GM19193 (cell line): ENCODE data around the gene REL.

Experiments used
- POLR2A ChIP-seq: IDR thresholded peaks from 4 replicates; pipeline ENCODE4 v1.6.1; 2011; ENCODE audit not compliant: insufficient read depth, insufficient read length; ENCODE audit errors: extremely low read depth

REL gene

DNA sequence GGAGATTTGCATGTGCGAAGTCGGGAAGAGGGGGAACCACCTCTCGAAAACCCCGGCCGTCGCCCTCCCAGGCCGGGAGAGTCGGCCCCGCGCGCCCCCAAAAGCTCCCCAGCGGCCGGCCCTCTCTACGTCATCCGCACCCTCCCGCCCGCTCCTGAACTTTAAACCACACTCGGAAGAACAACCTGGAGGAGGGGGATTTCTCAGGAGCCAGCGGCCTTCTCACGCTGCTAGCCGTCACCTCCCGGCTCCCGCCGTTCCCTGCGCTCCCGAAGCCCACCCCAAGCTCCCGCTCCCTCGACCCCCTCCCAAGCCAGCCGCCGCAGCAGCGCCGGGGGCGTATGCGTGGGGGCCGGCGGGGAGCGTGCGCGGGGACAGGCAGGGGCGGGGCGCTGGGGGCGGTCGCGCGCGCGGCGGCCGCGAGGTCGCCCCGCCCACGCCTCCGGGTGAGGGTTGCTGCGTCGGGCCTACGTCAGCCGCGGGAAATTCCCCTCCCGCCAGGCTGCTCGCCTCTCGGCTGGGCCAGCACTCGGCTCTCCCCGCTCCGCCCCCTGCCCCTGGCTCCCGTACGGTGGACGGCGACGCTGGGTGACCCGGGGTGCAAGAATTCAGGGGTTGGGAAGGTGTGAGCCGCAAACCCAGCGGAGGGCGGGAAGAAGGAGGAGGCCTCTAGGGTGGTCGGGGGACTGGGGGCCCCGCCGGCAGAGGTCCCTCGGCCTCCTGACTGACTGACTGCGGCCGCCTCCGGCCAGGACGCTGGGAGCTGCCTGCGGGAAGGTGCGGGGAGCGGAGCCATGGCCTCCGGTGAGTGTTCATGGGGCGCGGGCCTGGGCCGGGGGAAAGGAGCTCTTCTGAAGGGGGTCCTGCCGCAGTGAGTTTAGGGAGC, at the start of gene REL:
REL (plus strand) TSS at position 528 of the 886 bp plus-strand sequence; CDS start at position 795, 267 bp downstream.
- TF ChIP-seq POLR2A = peak; percentile 77

DNA sequence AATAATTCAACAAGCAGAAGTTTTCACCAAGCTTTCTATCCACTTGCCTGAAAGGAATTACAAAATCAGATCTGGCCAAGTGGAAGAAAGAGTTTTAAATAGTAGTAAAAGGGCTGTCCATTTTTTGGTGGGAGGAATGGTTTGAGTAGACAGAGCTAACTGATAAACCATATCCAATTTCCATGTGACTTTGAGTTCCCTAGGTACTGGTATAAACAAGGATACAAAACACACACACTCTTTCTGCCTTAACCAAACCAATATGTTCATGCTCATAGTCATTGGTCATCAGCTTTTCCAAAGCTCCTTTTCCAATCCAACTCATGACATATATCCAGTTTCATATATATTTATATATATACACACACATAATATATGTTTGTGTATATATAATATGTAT, 49.5 kb upstream of the REL start:
- no peak for TF ChIP-seq POLR2A

DNA sequence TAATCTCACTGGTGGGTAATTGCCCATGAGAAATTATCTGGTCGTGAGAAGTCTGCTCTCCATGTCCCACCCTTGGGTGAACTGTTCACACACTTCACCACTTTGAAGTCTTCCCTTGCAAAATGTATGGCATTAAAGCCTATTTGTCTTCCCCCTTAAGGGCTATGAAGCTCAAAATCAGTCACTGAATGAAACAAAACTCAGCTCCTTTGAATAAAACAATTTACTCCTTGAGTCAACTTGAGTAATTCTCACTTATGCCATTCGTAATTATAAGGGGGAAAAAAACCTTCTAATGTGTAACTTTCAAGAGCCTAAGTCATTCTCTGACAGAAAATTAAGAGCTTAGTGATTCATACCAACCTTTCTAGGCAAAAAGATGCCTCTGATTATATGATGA, 48.8 kb upstream of the REL start:
- no peak for TF ChIP-seq POLR2A

DNA sequence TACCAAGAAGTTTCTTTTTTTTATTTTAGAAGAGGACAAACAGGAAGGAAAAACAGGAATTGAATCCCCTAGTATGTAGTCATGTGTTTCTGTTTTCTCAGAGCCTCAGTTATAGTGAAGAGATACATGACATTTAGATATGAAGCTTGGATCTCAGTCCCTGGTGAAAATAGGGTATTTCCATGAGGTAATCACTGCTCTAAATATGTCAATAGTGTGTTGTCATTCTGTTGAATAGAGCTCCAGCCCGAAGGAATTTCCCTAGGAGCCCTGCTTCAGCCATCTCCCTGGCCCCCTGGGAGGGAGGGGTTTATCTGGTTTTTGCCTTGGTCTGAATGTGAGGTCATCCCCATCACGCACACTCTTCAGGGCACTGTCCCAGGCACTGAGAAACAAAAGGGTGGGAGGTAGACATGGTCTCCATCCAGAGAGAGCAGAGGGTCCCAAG, 47.1 kb upstream of the REL start:
- TF ChIP-seq POLR2A = no peak

DNA sequence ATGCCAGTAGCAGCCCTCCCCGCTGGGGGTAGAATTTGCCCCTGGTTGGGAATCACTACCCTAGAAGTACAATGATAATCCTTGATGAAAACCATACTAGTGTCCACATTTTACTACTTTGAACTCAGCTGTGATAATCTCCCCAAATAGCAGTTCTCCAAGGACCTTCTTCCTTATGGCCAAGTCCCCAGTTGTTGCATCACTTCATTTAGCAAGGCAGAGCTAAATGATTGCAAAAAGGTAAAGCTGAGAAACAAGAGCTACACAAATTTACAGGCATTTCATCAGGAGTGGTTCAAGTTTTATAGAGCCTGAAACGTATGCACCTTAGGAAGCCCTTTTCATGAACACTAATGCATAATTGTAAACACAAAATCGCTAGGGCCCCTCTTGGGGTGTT, 44.9 kb upstream of the REL start:
- no peak for TF ChIP-seq POLR2A

DNA sequence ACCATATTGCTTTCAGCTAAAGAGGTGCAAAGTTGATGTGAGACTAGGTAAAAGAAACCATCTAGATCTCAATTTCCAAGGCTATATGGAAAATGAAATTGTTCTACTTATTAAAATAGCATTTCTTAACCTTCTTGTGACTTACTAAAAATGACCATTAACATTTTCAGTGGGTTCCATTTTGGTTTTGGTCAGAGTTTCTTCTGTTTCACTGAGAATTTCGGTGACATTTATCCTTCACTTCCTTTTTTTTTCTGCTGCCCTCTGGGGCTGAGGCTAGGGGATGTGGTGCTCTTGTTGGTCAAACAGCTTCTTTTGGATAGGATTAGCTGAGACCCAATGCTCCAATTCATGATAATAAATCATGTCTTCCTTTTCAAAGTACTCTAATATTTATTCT, 44.3 kb upstream of the REL start:
- TF ChIP-seq POLR2A = no peak

DNA sequence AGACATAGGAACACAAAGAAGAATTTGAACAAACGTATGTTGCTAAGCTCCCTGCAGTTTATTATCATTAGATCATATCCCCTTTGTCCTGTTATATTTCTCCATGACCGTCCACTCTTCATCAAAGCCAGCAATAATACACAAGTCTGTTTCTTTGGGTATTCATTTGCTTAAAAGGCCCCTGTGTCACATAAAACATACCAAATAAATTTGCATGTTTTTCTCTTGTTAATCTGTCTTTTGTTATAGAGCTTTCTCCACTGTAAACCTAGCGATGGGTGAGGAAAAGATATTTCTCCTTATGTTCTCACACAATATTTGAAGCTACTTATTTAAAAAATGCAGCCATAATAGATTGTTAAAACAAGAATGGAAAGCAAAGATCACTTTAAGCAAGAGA, 42.9 kb upstream of the REL start:
- TF ChIP-seq POLR2A = no peak

DNA sequence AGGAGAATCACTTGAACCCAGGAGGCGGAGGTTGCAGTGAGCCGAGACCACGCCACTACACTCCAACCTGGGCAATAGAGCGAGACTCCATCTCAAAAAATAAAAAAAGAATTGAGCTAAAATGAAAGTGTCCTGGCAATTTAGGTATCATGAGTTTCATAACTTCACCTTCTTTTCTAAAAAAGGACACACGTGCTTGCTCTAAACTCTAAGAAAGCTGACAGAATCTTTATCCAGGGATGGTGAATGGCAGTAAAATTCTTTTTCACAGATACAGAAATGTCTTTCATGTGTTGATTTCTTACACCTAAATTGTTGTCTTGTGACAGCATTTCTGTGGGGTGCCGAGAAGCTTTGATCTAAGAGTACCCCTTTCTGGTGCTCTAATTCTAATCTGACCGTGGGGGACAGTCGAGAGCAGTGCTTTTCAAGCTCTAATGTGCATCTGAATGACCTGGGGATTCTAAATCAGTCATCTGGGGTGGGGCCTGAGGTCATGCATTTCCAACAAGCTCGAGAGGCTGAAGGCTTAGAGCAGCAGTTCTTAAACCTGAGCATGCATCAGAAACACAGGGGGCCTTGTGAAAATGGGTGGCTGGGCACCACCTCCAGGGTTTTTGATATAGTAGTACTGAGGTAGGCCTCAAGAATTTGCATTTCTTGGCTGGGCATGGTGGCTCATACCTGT, 42.1 kb upstream of the REL start:
- no peak for TF ChIP-seq POLR2A

DNA sequence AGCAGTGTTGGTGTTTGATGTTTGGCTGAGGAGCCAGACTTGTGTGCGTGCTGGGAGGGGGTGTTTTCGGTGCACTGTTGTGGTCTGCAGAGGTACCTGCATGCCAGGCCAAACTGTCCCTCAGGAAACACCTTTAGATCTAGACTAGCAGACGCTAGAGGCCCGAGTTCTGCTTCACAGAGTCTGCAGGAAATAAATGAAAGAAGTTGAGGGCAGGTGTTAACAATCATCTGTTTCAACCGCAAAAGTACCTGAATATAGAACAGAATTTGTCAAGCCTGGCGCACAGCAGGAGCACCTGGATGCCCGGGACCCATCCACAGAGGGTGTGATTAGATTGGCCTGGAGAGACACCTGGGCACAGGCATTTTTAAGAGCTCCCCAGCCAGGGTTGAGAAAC, 40.5 kb upstream of the REL start:
- TF ChIP-seq POLR2A = no peak

DNA sequence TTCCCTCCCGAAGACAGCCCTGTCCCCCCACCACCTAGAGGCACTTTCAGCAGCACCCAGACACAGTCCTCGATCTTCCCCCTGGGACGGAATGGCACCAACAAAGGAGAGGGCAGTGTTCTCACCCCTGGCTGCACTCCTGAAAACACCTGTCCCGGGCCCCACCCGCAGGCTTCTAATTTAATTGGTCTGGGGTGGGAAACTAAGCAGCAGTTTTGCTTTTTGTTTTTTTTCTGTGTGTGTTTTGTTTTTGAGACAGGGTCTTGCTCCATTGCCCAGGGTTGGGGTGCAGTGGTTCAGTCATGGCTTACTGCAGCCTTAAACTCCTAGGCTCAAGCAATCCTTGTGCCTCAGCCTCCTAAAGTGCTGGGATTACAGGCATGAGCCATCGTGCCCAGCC, 38.4 kb upstream of the REL start:
- TF ChIP-seq POLR2A = no peak

DNA sequence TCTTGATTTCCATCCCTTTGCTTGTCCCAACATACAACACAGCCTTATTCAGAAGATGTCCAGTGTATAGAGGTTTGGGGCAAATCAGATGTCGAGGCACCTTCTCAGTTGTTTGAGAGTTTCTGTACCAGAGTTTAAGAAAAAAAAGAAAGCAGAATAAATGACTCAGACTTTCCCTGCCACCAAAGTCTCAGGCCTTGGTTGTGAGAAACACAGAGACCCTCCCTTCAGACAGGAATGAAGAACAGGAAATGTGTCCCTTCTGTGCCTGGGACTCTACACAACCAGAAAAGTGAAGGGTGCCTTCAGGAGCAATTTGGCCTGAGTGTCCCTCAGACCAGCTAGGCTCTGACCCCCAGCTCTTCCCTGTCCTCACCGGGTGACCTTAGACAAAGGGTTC, 37.3 kb upstream of the REL start:
- no peak for TF ChIP-seq POLR2A

DNA sequence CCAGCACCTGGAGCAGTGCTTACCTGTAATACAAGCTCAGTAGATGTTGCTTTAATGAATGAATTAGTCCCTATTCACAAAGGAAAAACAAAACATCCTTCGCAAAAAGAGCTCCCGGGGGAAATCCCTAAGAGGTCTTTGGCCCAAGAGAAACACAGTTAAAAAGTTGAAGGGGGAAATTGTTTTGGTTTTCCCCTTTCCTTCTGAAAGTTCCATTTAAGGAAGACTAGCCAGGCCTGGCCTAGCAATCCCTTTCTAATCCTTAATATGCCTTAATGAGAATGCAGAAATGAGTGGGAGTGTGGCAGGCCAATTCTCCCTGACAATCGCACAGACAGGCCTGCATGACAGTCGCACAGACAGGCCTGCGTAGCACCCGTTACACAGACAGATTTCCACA, 33.5 kb upstream of the REL start:
- TF ChIP-seq POLR2A = no peak

DNA sequence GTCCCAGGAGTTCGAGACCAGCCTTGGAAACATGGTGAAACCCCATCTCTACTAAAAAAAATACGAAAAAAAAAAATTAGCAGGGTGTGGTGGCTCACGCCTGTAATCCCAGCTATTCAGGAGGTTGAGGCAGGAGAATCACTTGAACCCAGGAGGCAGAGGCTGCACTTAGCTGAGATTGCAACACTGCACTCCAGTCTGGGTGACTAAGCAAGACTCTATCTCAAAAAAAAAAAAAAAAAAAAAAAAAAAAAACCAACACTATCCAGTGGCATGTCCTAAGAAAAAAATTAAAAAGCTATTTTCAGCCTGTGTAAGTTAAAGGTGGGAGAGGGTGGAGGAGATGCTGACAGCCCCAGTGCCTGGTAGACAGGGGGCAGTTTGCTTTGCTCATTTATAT, 32.2 kb upstream of the REL start:
- TF ChIP-seq POLR2A = no peak

DNA sequence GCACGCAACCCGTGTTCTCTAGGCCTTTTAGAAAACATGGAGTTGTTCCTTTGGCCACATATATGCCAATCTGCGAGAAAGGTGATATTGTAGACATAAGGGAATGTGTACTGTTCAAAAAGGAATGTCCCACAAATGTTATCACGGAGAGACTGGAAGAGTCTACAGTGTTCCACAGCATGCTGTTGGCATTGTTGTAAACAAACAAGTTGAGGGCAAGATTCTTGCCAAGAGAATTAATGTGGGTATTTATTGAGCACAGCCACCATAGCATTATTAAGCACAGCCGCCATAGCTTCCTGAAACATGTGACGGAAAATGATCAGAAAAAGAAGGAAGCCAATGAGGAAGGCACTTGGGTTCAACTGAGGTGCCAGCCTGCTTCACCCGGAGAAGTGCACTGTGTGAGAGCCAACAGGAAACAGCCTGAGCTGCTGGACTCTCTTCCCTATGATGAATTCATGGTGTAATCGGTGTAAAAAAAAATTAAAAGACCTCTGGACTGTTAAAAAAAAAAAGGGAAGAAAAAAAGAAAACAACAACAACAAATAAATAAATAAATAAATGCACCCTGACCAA, 29.0 kb upstream of the REL start:
- no peak for TF ChIP-seq POLR2A

DNA sequence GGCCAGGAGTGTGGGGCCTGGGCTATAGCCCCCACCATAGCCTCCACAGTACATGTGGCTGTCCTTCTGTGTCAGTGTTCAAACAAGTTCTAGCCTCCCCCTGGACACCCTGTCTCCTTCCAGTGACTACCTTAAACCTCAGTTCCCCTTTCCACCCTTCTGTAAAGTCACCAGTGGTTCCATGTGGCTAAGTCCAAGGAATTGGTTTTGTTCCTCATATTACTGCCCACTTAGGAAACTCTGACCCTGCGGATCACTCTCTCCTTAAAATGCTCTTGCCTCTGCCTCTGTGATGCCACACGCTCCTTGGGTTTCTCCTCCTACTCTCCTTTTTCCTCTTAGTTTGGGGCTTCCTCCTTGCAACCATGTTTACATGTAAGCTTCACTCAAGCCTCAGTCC, 27.8 kb upstream of the REL start:
- no peak for TF ChIP-seq POLR2A
